ENCODE results near the gene THSD4. TPM values are rescaled to one million over a fixed set of nuclear protein-coding genes. Genes with fewer than 3 reads are reported as not detected.

Gene THSD4
- total RNA-seq, 1 experiment from 2014 or later: 0.29 TPM

DNA sequence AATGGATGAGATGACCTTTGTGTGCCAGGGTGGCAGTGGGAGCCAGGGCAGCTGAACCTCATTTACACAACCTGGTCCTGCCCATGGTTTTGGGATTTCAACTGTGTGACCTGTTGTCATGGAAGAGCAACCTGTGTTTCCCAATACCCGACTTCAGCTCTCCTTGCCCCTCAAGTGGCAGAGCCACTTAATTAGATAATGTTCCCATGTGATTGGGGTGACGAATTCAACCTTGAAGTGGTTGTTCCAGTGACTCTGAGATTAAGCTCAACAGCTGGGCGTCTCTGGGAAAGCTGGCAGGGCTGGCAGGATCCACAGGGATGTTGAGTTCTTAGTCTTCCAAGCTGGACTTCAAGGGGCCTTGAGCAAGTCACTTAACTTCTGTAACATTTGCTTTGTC lies 71.0 kb downstream of the THSD4 start:
- Mint-ChIP-seq H3K27ac (ENCODE audit: unreplicated experiment) (no peak overlapping the region), H3K4me1 (ENCODE audit: low read depth, unreplicated experiment) (no peaks in the 10 kb centered on the region), H3K27me3 (ENCODE audit: insufficient read depth, unreplicated experiment) (peaks cover 15% of the 10 kb centered on the region), H3K36me3 (ENCODE audit: insufficient read depth, unreplicated experiment) (no peaks in the 10 kb centered on the region), H3K4me3 (ENCODE audit: unreplicated experiment) (no peak overlapping the region), H3K9me3 (ENCODE audit: unreplicated experiment) (no peaks in the 10 kb centered on the region)
- POLR2A ChIA-PET: no interaction called here
- DNase-seq: no peak
- TF ChIP-seq, protein P1, sequence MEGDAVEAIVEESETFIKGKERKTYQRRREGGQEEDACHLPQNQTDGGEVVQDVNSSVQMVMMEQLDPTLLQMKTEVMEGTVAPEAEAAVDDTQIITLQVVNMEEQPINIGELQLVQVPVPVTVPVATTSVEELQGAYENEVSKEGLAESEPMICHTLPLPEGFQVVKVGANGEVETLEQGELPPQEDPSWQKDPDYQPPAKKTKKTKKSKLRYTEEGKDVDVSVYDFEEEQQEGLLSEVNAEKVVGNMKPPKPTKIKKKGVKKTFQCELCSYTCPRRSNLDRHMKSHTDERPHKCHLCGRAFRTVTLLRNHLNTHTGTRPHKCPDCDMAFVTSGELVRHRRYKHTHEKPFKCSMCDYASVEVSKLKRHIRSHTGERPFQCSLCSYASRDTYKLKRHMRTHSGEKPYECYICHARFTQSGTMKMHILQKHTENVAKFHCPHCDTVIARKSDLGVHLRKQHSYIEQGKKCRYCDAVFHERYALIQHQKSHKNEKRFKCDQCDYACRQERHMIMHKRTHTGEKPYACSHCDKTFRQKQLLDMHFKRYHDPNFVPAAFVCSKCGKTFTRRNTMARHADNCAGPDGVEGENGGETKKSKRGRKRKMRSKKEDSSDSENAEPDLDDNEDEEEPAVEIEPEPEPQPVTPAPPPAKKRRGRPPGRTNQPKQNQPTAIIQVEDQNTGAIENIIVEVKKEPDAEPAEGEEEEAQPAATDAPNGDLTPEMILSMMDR (IDR thresholded peaks at IDR 0.05; ENCODE audit: insufficient read depth in 1 of 2, low read depth in 1 of 2, low read length in 1 of 2, severe bottlenecking in 1 of 2, unreplicated experiment in 1 of 2): no peak
- no peaks in the 10 kb centered on the region; the same call in 1 of the 2 replicates for H3K27me3 ChIP-seq (replicated peaks; ENCODE audit: control insufficient read depth, insufficient read depth, low read length)
- no peak overlapping the region for H3K4me3 ChIP-seq (ENCODE audit: low read depth, low read length)
- no peaks in the 10 kb centered on the region for H3K4me1 ChIP-seq
- intact Hi-C loops (cut with micrococcal nuclease; ENCODE audit: unreplicated experiment): no loop called here
- no peaks in the 10 kb centered on the region for H3K36me3 ChIP-seq (ENCODE audit: control insufficient read depth, insufficient read depth, low read length)
- CTCF ChIA-PET: no interaction called here
- no TSS peak for BruUV-seq (replicated peaks)
- no peaks in the 10 kb centered on the region for H3K9me3 ChIP-seq

DNA sequence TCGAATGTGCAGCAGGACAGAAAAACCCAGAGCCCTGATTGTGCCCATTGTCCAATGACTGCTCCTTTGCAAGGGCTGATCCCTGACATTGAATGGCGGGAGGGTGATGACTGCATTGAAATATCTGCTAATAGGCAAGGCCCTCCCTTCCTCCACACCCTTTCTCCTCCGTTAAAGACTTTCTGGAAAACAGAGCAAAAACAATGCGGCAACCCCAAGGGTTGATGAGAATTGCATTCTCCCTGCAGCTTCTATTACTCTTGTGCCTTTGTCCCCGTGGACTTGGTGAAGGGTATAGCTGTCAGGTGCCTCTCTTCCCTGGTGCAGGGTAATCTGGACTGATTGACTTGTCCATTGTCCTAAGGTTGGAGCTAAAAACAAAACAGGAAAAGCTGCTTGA lies 71.8 kb downstream of the THSD4 start:
- H3K4me1 Mint-ChIP-seq (ENCODE audit: low read depth, unreplicated experiment): no peaks in the 10 kb centered on the region
- intact Hi-C loops (cut with micrococcal nuclease; ENCODE audit: unreplicated experiment): no loop called here
- Histone ChIP-seq H3K36me3 (ENCODE audit: control insufficient read depth, insufficient read depth, low read length) (no peaks in the 10 kb centered on the region), H3K27me3 (replicated peaks; ENCODE audit: control insufficient read depth, insufficient read depth, low read length) (no peaks in the 10 kb centered on the region; the same call in 1 of the 2 replicates), H3K4me3 (ENCODE audit: low read depth, low read length) (no peak overlapping the region), H3K9me3 (no peaks in the 10 kb centered on the region), H3K4me1 (no peaks in the 10 kb centered on the region)
- H3K9me3 Mint-ChIP-seq (ENCODE audit: unreplicated experiment): no peaks in the 10 kb centered on the region
- no peaks in the 10 kb centered on the region for H3K36me3 Mint-ChIP-seq (ENCODE audit: insufficient read depth, unreplicated experiment)
- TF ChIP-seq, protein P1 (IDR thresholded peaks at IDR 0.05; ENCODE audit: insufficient read depth in 1 of 2, low read depth in 1 of 2, low read length in 1 of 2, severe bottlenecking in 1 of 2, unreplicated experiment in 1 of 2): no peak
- no peak overlapping the region for H3K27ac Mint-ChIP-seq (ENCODE audit: unreplicated experiment)
- no TSS peak for BruUV-seq (replicated peaks)
- CTCF ChIA-PET: no interaction called here
- H3K27me3 Mint-ChIP-seq (ENCODE audit: insufficient read depth, unreplicated experiment): peaks cover 16% of the 10 kb centered on the region
- POLR2A ChIA-PET: no interaction called here
- DNase-seq: no peak
- no peak overlapping the region for H3K4me3 Mint-ChIP-seq (ENCODE audit: unreplicated experiment)

DNA sequence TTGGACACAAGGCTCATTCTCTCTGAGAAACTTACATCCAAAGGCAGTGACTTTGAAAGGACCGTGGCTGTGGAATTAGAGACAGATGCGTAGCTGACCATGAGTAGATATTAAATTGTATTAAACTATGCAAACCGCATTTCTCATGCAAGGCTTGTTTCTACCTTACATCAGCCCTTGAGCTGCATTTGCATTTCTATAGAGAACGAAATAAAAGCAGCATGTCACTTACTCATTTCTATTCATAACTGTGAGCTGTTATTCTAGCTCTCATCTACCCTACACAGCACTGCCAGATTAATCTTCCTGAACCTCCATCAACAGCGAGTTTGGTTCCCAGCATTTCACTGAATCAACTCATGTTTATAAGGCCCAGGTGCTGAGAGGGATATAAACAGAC lies 72.3 kb downstream of the THSD4 start:
- Histone ChIP-seq H3K36me3 (ENCODE audit: control insufficient read depth, insufficient read depth, low read length) (no peaks in the 10 kb centered on the region), H3K27me3 (replicated peaks; ENCODE audit: control insufficient read depth, insufficient read depth, low read length) (no peaks in the 10 kb centered on the region; the same call in 1 of the 2 replicates), H3K4me3 (ENCODE audit: low read depth, low read length) (no peak overlapping the region), H3K9me3 (no peaks in the 10 kb centered on the region), H3K4me1 (no peaks in the 10 kb centered on the region)
- ChIA-PET POLR2A (no interaction called here), CTCF (no interaction called here)
- H3K36me3 Mint-ChIP-seq (ENCODE audit: insufficient read depth, unreplicated experiment): no peaks in the 10 kb centered on the region
- intact Hi-C loops (cut with micrococcal nuclease; ENCODE audit: unreplicated experiment): no loop called here
- no peak for DNase-seq
- H3K27ac Mint-ChIP-seq (ENCODE audit: unreplicated experiment): no peak overlapping the region
- H3K4me1 Mint-ChIP-seq (ENCODE audit: low read depth, unreplicated experiment): no peaks in the 10 kb centered on the region
- H3K9me3 Mint-ChIP-seq (ENCODE audit: unreplicated experiment): no peaks in the 10 kb centered on the region
- H3K27me3 Mint-ChIP-seq (ENCODE audit: insufficient read depth, unreplicated experiment): peaks cover 16% of the 10 kb centered on the region
- no TSS peak for BruUV-seq (replicated peaks)
- H3K4me3 Mint-ChIP-seq (ENCODE audit: unreplicated experiment): no peak overlapping the region
- TF ChIP-seq, protein P1 (IDR thresholded peaks at IDR 0.05; ENCODE audit: insufficient read depth in 1 of 2, low read depth in 1 of 2, low read length in 1 of 2, severe bottlenecking in 1 of 2, unreplicated experiment in 1 of 2): no peak
